Skeletal muscle cell (primary cell): ENCODE data around the gene COL7A1.
A peak's percentile ranks its signal among the peaks of the same experiment; 100 is the strongest.

ENCODE experiments used
- DNase-seq: peaks from one replicate; pipeline ENCODE4 v3.0.0-alpha.2; 2010; ENCODE audit warnings: low read depth
- H3K4me3 ChIP-seq: 2 replicates; pipeline ENCODE4 v1.5.1; 2011; ENCODE audit warnings: low read depth, mild to moderate bottlenecking, control low read depth, low read length, moderate library complexity

The COL7A1 gene

DNA sequence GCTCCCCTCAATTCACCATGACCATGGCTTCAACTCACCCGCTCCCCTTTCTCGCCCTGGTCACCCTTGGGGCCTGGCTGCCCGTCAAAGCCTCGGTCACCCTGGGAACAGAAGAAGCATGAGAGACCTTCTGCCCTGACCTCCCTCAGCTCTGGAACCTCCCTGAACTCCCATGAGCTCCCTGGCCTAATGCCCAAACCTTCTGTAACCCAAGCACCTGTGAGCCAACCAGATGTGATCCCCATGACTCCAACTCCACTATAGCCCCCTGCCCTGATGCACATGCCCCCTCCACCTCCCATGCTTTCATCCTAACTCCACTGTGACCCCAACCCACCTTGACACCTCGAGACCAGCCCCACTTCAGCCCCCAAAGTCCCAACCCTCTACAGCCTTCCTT lies 28.0 kb downstream of the COL7A1 start:
- no peak overlapping the region for H3K4me3 ChIP-seq
- no peak for DNase-seq

DNA sequence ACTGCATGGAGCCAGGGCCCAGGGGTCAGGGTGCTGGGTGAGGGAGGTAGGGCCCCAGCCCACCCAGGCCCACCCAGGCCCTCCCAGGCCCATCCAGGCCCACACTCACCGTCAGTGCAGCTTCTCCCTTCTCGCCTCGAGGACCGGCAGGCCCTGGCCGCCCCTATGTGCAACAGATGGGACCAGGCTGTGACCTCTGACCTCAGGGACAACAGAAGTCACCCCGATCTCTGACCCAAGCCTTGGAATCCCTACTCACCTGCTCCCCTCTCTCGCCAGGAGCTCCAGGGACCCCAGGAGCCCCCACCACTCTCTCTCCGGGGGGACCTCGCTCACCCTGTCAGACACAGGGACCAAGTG lies 28.7 kb downstream of the COL7A1 start:
- DNase-seq, result no peak
- H3K4me3 ChIP-seq, result no peak overlapping the region

DNA sequence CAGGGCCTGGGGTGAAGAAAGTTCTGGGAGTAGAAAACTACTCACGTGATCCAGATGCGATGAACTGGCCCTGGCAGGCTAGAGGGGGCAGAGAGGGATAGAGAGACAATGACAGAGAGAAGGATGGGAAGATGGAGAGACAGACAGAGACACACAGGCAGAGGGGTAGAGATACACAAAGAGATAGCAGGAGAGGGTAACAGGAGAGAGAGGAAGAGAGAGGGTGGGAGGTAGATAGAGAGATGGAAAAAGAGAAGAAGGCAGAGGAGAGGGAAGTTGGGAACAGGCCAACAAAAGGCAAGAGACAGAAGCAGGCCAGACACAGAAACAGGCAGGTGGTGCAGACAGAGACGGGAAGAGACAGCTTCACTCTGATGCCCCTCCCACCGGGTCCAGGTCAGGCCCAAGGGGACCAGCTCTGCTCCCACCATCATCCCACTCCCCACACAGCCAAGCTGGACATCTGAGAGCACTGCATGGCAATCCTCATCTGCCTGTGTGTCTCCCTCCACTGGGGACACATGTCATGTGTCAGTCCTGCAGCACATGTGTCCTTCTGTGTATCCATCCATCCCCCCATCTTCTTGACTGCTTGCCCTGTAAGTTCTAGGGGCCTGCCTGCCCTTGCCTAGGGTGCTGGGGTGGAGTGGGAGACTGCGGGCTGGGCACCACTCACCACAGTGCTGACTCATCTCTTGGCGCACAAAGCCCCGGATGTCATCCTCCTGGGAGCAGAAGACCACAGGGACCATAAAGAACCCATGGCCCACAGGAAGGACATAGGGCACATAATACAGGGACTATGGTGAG lies 29.3 kb downstream of the COL7A1 start:
- H3K4me3 ChIP-seq, result no peak overlapping the region
- DNase-seq, result no peak

DNA sequence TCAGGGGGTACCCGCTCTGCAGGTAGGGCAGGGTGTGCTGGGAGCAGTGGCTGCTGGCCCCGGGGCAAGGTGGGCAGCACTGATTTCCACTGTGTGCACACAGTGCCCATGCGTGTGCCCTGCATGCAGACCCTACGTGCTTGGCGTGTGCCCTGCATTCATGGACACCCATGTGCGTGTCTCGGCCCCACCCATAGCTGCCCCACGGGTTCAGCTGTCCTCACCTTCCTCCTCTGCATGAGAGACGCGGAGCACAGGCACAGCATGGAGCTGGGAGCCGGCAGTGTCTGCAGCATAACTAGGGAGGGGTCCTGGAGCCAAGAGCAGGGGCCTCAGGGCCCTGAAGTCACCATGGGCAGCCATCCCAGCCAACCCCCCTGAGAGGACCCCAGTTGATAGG lies 29.9 kb downstream of the COL7A1 start:
- H3K4me3 ChIP-seq, result no peak overlapping the region
- no peak for DNase-seq

DNA sequence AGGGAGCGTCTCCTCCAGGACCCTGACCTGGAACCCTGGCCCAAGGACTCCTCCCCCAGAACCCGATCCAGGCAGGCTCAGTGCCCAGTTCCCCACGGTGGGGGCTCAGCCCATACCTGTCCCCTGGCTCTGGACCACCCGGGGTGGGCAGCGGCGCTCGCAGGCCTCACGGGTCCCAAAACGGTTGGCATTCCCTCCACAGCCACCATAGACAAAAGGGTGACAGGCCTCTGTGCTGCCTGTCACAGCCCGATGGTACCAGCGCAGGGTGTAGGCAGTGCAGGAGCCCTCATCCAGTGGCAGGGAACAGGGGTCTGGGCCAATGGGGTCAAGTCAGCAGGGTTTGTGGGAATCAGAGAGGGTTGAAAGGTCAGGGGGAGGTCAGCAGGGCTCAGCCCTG lies 30.5 kb downstream of the COL7A1 start:
- DNase-seq, result no peak
- no peak overlapping the region for H3K4me3 ChIP-seq

DNA sequence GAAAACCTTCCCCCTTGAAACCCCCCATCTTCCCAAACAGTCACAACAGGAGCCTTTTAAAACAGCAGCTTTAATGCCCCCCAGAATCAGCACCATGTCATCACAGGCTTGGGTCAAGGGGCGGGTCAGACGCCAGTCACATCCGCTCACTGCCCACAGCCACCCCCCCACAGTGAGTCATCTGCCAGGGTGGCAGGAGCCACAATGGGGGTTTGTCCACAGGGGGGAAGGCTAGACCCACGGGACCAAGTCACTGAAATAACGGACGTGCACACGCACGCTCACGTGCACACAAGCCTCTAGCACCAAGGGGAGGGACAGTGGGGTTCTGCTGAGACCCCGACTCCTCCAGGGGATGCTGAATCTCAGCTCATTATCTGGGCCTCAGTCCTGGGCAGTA lies 31.1 kb downstream of the COL7A1 start:
- DNase-seq, result no peak
- H3K4me3 ChIP-seq, result no peak overlapping the region

DNA sequence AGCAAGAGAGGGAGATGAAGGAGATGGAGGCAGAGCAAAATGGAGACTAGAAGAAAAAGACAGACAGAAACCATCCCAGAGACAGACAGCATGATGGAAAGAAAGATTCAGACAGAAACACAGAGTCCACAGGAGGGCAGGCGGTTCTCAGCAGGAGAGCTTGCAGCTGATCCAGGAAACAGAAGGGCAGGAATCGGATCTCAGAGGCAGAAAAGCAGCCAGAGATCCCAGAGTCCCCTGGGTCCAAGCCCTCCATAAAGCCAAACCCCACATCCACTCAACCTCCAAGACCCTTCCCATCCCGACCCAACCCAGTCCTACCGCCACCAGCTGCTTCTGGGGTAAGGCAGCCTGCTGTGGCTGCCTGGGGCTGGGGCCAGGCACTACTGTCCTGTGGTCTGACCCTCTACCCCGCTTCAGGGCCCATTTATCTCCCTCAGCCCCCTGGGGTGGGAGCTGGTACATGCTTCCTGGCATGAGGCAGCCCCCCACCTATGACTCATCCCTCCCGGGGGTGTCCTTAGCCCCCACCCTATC lies 31.7 kb downstream of the COL7A1 start, which contains the start of gene UCN2:
UCN2 (minus strand) TSS at position 400 of the 537 bp plus-strand sequence. CDS start 657 bp downstream, outside the sequence.
- no peak for DNase-seq
- H3K4me3 ChIP-seq, result no peak within 1 kb of the TSS

DNA sequence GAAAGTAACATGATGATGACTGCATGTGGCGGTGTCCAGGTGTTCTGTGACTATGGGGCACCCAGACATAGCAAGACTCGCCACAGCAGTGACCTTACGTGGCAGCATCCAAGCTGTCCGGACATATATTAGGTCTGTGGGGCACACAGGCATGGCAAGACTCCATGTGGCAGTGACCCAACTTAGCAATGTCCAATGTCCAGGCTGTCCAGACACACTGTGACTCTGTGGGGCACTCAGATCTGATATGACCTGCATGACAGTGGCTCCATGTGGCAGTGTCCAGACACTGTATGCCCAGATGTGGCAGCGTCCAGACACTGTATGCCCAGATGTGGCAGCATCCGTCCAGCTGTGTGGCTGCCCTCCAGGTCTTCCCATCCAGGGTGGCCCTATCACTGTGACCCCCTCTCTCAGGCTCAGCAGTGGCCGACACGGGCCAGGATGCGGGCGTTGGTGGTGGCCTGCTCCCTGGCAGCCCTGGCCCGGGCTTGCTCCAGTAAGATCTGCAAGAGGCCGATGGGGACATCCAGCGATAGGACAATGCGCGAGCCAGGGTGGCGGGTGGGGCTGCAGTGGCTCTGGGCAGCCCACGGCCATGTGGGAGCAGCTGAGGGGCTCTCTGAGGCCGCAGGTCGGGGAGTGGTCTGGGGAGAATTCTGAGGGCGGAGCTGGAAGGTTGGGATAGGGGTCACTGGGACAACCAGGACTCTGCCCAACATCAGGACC lies 32.6 kb downstream of the COL7A1 start:
- H3K4me3 ChIP-seq, result no peak overlapping the region
- DNase-seq, result no peak

DNA sequence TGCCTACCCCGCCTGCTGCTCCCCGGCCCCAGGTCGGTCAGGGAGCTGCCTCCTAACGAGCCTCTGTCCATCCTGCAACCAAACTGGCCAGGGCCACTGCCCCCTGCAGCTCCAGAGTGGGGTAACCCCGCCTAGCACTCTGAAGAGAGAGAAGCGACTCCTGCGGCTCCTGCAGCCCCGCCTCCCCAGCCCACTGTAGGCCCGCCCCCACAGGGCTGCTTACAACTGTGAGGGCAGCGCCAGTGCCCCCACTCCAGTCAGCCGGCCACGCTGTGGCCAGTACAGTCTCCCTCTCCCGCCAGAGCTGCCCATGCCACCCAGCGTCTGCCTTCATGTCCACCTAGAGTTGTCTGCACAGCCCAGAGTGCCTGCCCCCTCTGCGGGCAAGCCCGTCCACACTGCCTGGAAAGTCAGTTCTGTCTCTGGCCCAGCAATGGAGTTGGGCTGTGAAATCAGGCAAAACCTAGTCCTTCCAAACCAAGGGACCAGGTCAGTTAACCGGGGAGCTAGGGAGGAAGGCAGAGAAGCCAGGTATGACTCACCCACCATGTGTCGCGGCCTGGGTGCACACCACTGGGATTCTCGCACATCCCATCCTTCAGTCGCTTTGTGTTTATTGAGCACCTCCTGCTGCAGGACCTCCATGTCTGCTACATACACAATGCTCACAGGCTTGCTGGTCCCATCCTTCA lies 33.9 kb downstream of the COL7A1 start:
- DNase-seq, result no peak

DNA sequence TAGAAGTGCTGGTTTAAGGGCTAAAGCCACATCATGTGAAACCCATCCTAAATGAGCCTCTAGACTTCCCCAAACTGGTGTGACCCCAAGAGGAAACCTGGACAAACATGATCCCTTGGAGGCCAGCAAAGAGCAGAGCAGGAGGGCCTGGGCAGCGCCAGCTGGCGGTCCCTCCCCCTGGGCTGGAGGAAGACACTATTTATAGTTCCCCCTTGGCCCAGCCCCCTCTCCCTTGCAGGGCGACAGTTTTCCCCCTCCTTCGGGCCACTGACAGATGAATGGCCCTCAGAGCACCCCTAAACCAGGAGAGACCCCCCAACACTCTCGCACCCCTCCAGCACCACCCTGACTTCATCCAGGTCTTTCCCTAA lies 34.5 kb downstream of the COL7A1 start:
- H3K4me3 ChIP-seq, result peak overlapping the region; percentile 19
- DNase-seq, result no peak

More for the DNA sequence above, 33.9 kb downstream of the COL7A1 start:
- peak overlapping the region; percentile 19 for H3K4me3 ChIP-seq

DNA sequence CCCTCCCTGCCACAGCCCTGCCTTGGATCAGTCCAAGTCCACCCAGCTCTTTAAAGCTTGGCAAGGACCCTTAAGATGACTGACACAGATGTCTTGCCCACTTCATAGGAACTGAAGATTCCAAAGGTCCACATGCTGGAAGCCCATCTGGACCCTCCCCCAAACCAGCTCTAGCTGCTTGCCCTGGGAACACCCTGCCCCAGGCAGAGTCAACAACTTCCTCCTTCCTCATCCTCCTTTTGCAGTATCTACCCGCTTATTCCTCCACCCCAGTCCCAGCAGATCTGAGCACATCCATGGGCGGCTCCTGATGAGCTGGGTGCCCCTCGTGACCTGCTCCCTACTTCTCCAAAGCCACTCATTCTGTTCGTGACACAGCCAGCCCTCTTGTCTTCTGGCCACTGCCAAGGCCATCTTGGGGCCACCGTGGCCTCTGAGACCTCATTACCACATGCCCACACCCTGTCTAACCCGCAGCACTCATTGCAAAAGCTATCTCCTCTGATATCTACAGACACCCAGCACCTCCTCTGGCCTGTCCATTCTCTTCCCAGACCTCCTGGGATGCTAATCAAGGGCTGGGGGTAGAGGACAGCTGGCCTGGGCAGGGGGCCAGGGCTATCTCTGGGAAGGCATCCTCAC lies 36.5 kb downstream of the COL7A1 start:
- DNase-seq, result no peak
- no peak overlapping the region for H3K4me3 ChIP-seq

DNA sequence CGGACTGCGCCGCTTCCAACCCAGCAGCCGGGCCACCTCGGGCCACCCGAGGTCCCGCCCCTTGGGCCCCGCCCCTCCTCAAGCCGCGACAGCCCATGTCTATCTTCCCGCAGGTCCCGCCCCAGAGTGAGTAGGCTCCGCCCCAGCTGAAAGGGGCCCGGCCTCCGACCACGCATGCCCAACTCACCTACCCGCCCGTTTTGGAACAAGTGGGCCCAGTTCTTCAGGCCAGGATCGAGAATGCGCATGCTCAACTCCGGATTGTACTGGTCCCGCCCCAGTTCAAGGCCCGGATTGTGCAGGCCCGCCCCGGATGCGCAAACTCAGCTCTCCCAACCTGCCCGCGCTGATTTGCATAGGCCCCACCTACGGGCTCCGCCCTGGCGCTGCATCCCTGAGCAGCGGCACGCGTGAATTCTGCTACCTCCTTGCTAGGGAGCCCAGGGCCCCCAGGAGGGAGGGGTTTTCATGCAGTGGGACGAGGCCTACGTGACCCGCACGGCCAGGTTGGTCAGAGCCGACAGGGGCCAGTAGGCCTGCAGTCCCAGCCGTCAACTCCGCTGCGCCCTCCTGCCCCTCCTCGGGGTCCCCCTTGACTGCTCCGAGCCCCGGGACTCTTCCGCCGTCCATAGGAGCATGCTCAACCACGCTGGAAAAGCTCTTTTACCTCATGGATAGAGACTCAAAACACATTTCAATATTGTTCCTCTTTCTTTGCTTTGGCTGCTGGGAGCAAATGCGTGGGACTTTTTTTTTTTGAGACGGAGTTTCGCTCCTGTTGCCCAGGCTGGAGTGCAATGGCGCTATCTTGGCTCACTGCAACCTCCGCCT lies 38.1 kb downstream of the COL7A1 start, which contains the start of gene PFKFB4:
PFKFB4 (minus strand) TSS at position 8 of the 831 bp plus-strand sequence. CDS start 26 bp downstream, outside the sequence.
- H3K4me3 ChIP-seq, result peak within 1 kb of the TSS; percentile 76
- DNase-seq, result peak; percentile 98

DNA sequence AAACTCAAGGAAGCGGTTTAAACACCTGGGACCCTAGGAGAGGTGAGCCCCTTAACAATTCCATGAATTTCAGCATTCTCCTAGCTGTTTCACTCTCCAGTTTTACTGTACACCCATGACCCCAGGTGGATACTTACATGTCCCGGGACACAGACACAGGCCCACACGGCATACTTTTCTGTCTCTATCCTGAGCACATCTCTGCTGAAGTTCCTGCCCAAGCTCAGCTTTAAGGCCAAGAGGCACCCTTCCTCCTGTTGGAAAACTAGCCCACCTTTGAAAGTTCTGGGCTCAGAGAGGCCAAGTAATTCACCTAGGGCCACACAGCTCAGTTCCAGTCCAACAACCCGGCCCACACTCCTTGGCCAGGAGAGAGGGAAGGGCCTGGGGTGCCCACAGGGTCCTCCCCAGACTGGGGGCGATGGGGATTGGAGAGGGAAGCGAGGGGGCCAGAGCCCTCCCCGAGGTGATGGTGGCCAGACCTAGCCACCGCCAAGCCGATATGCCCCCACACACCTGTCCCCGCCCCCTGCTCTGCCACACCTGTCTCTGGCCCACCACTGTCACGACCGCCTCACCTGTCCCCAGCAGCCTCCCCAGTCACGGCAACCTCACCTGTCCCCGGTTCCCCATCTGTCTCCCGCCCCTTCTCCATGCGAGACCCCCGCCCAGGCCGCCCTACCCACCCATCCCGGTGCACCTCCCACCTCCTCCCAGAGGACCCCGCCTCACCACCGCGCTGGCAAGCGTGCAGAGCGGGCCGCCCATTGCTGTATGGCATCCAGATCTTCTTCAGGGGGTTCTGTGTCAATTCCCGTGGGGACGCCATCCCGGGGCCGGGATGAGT lies 39.0 kb downstream of the COL7A1 start:
- DNase-seq, result no peak

DNA sequence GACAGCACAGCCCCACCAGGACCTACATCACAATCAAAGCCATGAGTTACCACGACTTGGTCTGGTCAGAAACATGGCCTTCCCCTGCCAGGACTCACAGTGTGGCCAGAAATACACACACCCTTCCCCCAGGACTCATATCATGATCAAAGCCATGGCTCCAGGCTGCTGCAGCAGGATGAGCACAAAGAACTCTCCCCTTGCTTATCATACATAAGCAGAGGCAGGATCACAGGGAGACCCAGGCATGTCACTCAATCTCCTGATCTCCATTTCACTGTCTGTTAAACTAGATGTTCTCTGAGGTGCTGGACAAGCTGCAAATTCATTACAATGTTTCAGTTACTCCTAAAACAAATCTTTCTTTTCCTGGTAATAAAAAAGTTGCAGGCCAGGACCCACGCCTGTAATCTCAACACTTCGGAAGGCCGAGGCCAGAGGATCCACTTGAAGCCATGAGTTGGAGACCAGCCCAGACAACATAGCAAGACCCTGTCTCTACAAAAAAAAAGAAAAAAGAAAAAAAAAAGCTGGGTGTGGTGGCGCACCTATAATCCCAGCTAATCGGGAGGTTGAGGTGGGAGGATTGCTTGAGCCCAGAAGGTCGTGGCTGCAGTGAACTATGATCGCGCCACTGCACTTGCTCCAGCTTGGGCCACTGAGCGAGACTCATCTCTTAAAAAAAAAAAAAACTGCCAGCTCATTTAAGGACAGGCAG lies 39.7 kb downstream of the COL7A1 start:
- no peak for DNase-seq
- peak overlapping the region; percentile 76 for H3K4me3 ChIP-seq

More for the DNA sequence above, 39.0 kb downstream of the COL7A1 start:
- peak overlapping the region; percentile 76 for H3K4me3 ChIP-seq

DNA sequence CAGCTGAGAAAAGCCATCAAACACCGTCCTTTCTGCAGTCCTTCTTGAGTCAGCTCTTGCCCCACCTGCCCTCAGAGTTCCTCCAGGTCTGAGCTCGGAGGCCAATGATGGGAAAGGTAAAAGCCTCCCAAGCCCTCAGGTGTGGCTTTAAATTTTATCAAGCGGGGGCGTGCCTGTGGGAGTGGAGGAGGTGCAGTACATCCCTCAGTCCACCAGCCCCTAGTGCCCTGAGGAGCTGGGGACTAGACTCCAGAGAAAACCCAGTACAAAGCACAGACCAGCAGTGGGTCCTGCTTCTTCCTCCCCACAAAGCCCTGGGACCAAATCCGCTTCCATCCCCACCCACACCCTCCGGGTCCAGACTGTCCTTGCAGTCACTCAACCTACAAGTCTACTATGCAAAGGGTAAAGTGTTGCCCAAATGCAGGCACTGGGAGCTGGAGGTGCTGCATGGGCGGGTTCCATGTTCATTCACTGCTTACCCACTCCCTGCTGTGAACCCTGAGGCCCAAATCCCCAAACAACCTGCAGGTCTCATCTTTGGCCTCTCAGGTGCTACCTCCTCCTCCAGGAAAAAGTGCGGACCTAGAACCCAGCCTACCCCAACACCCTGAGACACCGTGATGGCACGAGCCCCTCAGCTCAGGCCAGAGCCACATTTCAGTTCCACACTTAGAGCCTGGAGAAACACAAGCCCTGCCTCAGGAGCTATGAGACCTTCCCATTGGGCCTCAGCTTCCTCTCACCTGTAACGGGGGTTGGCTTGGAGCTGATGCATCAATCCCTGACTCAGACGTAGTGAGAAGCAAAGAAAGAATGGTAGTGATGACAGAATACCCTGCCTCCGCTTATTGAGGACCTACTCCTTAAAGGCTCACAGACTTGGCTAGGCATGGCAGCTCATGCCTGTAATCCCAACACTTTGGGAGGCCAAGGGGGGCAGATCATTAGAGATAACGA lies 41.0 kb downstream of the COL7A1 start:
- H3K4me3 ChIP-seq, result no peak overlapping the region
- DNase-seq, result no peak

DNA sequence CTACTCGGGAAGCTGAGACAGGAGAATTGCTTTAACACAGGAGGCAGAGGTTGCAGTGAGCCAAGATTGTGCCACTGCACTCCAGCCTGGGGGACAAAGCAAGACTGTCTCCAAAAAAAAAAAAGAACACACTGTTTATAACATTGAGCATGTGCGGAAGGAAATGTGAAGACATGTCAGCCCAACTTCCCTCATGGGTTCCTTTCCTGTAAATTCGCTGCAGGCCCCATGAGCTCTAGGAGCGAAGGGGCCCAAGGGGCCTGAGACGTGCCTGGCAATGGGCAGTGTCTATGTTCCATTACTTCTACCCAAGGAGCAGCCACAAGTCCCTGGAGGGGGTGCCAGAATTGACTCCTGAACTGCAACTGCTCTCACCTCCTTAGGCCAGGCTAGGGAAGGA lies 41.8 kb downstream of the COL7A1 start:
- H3K4me3 ChIP-seq, result no peak overlapping the region
- DNase-seq, result no peak
